Panc1 (cell line): ENCODE results near the gene VAPB. TPM values are rescaled to one million over a fixed set of nuclear protein-coding genes. Genes with fewer than 3 reads are reported as not detected.
"Not testable (repeated sequence)": the region's sequence is repeated elsewhere in the genome, so short reads cannot be mapped to it uniquely, and the experiment has no call there.

Experiments
- ATAC-seq: fragments of 200-7000 bp; cut with Tn5 transposase; 2 replicates; pipeline ENCODE4 v1.9.1; 2020; ENCODE audit warnings: mild to moderate bottlenecking, moderate library complexity
- BruUV-seq: library from RNA; stranded (reverse); fragments of 400-500 nt; replicated peaks from 2 replicates; lab custom pipeline; 2021; lab: Mats Ljungman, UMichigan
- CTCF ChIA-PET: fragments of 300-600 bp; sonication (Branson Sonifier 250); formaldehyde crosslinking; loops from one replicate; lab custom pipeline; 2022; ENCODE audit warnings: antibody characterized with exemption; lab: Charles Lee
- POLR2A ChIA-PET: fragments of 300-600 bp; sonication (Branson Sonifier 250); formaldehyde crosslinking; loops from one replicate; lab custom pipeline; 2022; ENCODE audit warnings: antibody characterized with exemption; lab: Charles Lee
- DNase-seq: peaks from one replicate; pipeline ENCODE4 v3.0.0-alpha.2; 2010; ENCODE audit warnings: low read depth, low spot score
- H3K27ac ChIP-seq: 2 replicates; pipeline ENCODE4 v1.5.1; 2011; ENCODE audit warnings: mild to moderate bottlenecking, low read length, inconsistent platforms
- H3K27me3 ChIP-seq: fragments of 200-500 bp; sonication (Bioruptor generic); 2 replicates; pipeline ENCODE4 v1.6.0; 2014; ENCODE audit warnings: low read length, inconsistent platforms; ENCODE audit not compliant: control insufficient read depth, insufficient read depth
- H3K36me3 ChIP-seq: fragments of 200-500 bp; sonication (Bioruptor generic); 2 replicates; pipeline ENCODE4 v1.5.1; 2014; ENCODE audit warnings: inconsistent platforms, mild to moderate bottlenecking, low read length, moderate library complexity; ENCODE audit not compliant: control insufficient read depth, insufficient read depth
- H3K4me1 ChIP-seq: 2 replicates; pipeline ENCODE4 v1.5.1; 2011; ENCODE audit warnings: inconsistent platforms, mild to moderate bottlenecking, low read length, moderate library complexity; ENCODE audit not compliant: control insufficient read depth, insufficient read depth
- H3K4me3 ChIP-seq, 2 experiments: 2 replicates each; pipeline ENCODE4 v1.5.1; 2011 to 2012; ENCODE audit warnings: low read depth in 2 of 2, low read length in 2 of 2, mild to moderate bottlenecking in 2 of 2, inconsistent platforms in 1 of 2, moderate library complexity in 1 of 2
- H3K9me3 ChIP-seq: fragments of 200-500 bp; sonication (Bioruptor generic); 2 replicates; pipeline ENCODE4 v1.5.1; 2014; ENCODE audit warnings: low read depth, mild to moderate bottlenecking, inconsistent platforms, low read length, moderate library complexity; ENCODE audit not compliant: control insufficient read depth, insufficient read depth
- CTCF ChIP-seq: fragments of 450-650 bp; IDR thresholded peaks from 2 replicates; pipeline ENCODE4 v1.5.1; 2017; ENCODE audit warnings: mild to moderate bottlenecking
- POLR2AphosphoS5 ChIP-seq: IDR thresholded peaks from 2 replicates; pipeline ENCODE4 v1.6.1; 2012; ENCODE audit warnings: mild to moderate bottlenecking, low read depth, low read length, moderate library complexity
- SIN3A ChIP-seq: IDR thresholded peaks from 2 replicates; pipeline ENCODE4 v1.6.1; 2012; ENCODE audit warnings: low read depth, mild to moderate bottlenecking, low read length, moderate library complexity, borderline replicate concordance; ENCODE audit not compliant: insufficient read depth
- TCF7L2 ChIP-seq: IDR thresholded peaks from 2 replicates; pipeline ENCODE4 v1.6.1; 2011; ENCODE audit warnings: mild to moderate bottlenecking, low read depth, low read length, inconsistent platforms
- in situ Hi-C: cut with HindIII; loops from 2 replicates; pipeline ENCODE4 v1.10.0; 2016; ENCODE audit warnings: low sequenced_read_pairs, low pct_unique_long_range_greater_than_20kb
- intact Hi-C: fragments of 100-400 bp; cut with micrococcal nuclease; formaldehyde crosslinking; loops from one replicate; pipeline ENCODE4 v1.10.0; 2022; ENCODE audit not compliant: unreplicated experiment
- total RNA-seq: library from RNA; stranded (reverse); gene quantifications from one replicate; pipeline ENCODE4 v1.2.1, GENCODE V29; 2021; ENCODE audit not compliant: unreplicated experiment
- TF ChIP-seq, protein P1 (sequence below), 2 experiments: IDR thresholded peaks; 2 replicates each; pipeline ENCODE4 v1.6.1; 2011 to 2012; ENCODE audit warnings: low read depth in 2 of 2, control low read depth in 1 of 2, low read length in 1 of 2, mild to moderate bottlenecking in 1 of 2, moderate library complexity in 1 of 2; ENCODE audit not compliant: insufficient read depth in 1 of 2

Gene VAPB
- total RNA-seq, 1 experiment from 2014 or later, result 50.9 TPM

- intact Hi-C loops, result no loop called here
- in situ Hi-C loops, result no loop called here
- no TSS peak for BruUV-seq
- no peak for DNase-seq
- ChIA-PET POLR2A (no interaction called here), CTCF (no interaction called here)
- Histone ChIP-seq H3K9me3 (no peaks in the 10 kb centered on the region), H3K4me1 (peaks cover 4% of the 10 kb centered on the region; the same call in 1 of the 2 replicates), H3K4me3 (no peak overlapping the region), H3K27me3 (no peaks in the 10 kb centered on the region), H3K36me3 (no peaks in the 10 kb centered on the region), H3K27ac (no peak overlapping the region)
- ATAC-seq, result no peak
- no peak for TF ChIP-seq TCF7L2
- TF ChIP-seq CTCF, result no peak
- TF ChIP-seq POLR2AphosphoS5, result no peak
- TF ChIP-seq, protein P1, sequence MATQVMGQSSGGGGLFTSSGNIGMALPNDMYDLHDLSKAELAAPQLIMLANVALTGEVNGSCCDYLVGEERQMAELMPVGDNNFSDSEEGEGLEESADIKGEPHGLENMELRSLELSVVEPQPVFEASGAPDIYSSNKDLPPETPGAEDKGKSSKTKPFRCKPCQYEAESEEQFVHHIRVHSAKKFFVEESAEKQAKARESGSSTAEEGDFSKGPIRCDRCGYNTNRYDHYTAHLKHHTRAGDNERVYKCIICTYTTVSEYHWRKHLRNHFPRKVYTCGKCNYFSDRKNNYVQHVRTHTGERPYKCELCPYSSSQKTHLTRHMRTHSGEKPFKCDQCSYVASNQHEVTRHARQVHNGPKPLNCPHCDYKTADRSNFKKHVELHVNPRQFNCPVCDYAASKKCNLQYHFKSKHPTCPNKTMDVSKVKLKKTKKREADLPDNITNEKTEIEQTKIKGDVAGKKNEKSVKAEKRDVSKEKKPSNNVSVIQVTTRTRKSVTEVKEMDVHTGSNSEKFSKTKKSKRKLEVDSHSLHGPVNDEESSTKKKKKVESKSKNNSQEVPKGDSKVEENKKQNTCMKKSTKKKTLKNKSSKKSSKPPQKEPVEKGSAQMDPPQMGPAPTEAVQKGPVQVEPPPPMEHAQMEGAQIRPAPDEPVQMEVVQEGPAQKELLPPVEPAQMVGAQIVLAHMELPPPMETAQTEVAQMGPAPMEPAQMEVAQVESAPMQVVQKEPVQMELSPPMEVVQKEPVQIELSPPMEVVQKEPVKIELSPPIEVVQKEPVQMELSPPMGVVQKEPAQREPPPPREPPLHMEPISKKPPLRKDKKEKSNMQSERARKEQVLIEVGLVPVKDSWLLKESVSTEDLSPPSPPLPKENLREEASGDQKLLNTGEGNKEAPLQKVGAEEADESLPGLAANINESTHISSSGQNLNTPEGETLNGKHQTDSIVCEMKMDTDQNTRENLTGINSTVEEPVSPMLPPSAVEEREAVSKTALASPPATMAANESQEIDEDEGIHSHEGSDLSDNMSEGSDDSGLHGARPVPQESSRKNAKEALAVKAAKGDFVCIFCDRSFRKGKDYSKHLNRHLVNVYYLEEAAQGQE (IDR thresholded peaks at IDR 0.05; ENCODE audit: insufficient read depth in 1 of 2, low read depth in 2 of 2, low read length in 1 of 2), result no peak
- no peak for TF ChIP-seq SIN3A
These were observed 19.0 kb downstream of the VAPB start for GRCh38 chr20:58407966-58408557.

GRCh38 chr20:58408603-58409246, 19.7 kb downstream of the VAPB start:
- no TSS peak for BruUV-seq
- Histone ChIP-seq H3K9me3 (no peaks in the 10 kb centered on the region), H3K27ac (no peak overlapping the region), H3K27me3 (no peaks in the 10 kb centered on the region), H3K4me1 (peaks cover 4% of the 10 kb centered on the region; the same call in 1 of the 2 replicates), H3K4me3 (no peak overlapping the region), H3K36me3 (no peaks in the 10 kb centered on the region)
- intact Hi-C loops (no loop called here), in situ Hi-C loops (no loop called here)
- TF ChIP-seq, protein P1 (IDR thresholded peaks at IDR 0.05; ENCODE audit: insufficient read depth in 1 of 2, low read depth in 2 of 2, low read length in 1 of 2), result no peak
- TF ChIP-seq SIN3A, result no peak
- TF ChIP-seq POLR2AphosphoS5, result no peak
- TF ChIP-seq CTCF, result no peak
- TF ChIP-seq TCF7L2, result no peak
- ATAC-seq (no peak), DNase-seq (no peak)
- POLR2A ChIA-PET, result no interaction called here
- CTCF ChIA-PET, result no interaction called here

DNA sequence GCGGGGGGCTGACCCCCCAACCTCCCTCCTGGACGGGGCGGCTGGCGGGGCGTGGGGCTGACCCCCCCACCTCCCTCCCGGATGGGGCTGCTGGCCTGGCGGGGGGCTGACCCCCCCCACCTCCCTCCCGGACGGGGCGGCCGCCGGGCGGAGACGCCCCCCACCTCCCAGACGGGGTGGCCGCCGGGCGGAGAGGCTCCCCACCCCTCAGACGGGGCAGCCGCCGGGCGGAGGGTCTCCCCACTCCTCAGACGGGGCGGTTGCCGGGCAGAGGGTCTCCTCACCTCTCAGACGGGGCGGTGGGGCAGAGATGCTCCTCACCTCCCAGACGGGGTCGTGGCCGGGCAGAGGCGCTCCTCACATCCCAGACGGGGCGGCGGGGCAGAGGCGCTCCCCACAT, 25.2 kb downstream of the VAPB start:
- POLR2A ChIA-PET, H3K4me1 ChIP-seq, intact Hi-C loops, H3K9me3 ChIP-seq, DNase-seq, in situ Hi-C loops, BruUV-seq, H3K36me3 ChIP-seq, CTCF ChIA-PET, H3K4me3 ChIP-seq, H3K27me3 ChIP-seq, H3K27ac ChIP-seq, ATAC-seq: not testable (repeated sequence)
